ENCODE measurements around the gene ZNF37A.

GRCh38 chr10:38112159-38112558 is 18.0 kb downstream of the ZNF37A start:
- TF ChIP-seq CTCF (IDR thresholded peaks at IDR 0.05) (no peak), POLR2A (IDR thresholded peaks at IDR 0.05) (no peak), EP300 (IDR thresholded peaks at IDR 0.05) (no peak)
